ENCODE results near the gene PRRT1B.
A peak's percentile ranks its signal among the peaks of the same experiment; 100 is the strongest.
"Not testable (repeated sequence)": the region's sequence is repeated elsewhere in the genome, so short reads cannot be mapped to it uniquely, and the experiment has no call there.

Gene PRRT1B

DNA sequence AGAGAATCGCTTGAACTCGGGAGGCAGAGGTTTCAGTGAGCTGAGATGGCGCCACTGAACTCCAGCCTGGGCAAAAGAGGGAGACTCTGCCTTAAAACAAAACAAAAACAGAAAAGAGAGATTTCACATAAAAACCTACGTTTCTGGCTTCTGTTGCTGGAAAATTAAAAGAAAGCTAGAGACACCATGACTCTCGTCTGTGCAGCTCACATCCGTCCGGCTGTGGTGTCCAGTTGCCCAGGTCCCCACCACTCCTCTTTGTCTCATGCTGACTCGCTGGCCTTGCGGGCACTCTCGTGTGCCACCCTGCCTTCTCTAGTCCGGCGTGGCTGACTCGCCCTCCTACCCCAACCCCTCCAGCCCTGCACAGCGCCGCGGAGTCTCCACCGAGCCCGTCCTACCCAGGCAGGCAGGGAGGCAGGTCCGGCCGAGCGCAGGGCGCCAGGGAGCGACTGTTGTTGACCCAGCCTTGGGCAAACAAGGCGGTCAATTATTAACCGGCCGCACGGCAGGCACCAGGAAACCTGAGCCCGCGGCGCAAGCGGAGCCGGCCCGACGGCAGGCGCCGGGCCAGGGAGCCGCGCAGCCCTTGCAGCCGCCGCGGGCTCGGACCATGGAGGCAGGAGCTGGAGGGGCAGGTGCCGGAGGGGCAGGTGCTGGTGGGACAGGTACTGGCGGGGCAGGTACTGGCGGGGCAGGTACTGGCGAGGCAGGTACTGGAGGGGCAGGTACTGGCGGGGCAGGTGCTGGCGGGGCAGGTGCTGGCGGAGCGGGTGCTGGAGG is at the start of gene PRRT1B:
Gene PRRT1B, plus strand, starts transcription at position 521 of the 783 bp plus-strand sequence. Its CDS starts 93 bp downstream, at position 614.
- no peak for DNase-seq (ENCODE audit: low read depth in 2 of 2)

GRCh38 chr9:131495785-131496184 is 49.5 kb upstream of the PRRT1B start:
- DNase-seq (ENCODE audit: low read depth in 2 of 2), result no peak

DNA sequence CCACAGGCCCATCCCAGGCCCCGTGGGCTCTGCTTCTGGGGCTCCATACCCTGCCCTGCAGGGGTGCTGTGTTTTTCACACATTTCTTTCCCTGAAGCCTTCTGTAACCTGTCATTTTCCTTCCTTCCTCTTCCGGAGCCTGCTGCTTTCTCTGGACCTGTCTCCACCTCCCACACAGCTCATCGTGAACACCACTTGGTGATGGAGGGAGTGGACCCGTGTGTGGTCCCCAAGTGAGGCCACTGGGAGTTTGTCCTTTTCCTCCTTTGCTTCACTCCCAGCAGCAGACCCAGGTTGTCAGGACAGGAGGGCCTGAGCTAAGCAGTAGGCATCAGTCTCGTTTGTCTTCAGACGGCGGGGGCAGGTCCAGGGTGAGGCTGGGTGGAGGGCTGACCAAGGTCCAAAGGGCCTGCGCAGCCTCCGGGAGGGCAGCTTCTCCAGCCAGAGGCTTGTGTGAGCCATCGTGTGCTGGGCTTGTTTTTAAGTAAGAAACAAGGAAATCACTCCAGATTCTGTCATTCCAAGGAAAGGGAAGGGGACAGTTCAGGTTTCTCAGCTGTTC is 48.4 kb upstream of the PRRT1B start:
- no peak for DNase-seq (ENCODE audit: low read depth in 2 of 2)

- DNase-seq (ENCODE audit: low read depth in 2 of 2), result no peak
These were observed 46.0 kb upstream of the PRRT1B start for GRCh38 chr9:131499254-131499767.

- DNase-seq (ENCODE audit: low read depth in 2 of 2), result peak; percentile 23 to 51
These were observed 44.9 kb upstream of the PRRT1B start for GRCh38 chr9:131500377-131500776.

- peak in 1 of 2 donors; percentile 44 for DNase-seq (ENCODE audit: low read depth in 2 of 2)
These were observed 44.3 kb upstream of the PRRT1B start for GRCh38 chr9:131500939-131501541.

DNA sequence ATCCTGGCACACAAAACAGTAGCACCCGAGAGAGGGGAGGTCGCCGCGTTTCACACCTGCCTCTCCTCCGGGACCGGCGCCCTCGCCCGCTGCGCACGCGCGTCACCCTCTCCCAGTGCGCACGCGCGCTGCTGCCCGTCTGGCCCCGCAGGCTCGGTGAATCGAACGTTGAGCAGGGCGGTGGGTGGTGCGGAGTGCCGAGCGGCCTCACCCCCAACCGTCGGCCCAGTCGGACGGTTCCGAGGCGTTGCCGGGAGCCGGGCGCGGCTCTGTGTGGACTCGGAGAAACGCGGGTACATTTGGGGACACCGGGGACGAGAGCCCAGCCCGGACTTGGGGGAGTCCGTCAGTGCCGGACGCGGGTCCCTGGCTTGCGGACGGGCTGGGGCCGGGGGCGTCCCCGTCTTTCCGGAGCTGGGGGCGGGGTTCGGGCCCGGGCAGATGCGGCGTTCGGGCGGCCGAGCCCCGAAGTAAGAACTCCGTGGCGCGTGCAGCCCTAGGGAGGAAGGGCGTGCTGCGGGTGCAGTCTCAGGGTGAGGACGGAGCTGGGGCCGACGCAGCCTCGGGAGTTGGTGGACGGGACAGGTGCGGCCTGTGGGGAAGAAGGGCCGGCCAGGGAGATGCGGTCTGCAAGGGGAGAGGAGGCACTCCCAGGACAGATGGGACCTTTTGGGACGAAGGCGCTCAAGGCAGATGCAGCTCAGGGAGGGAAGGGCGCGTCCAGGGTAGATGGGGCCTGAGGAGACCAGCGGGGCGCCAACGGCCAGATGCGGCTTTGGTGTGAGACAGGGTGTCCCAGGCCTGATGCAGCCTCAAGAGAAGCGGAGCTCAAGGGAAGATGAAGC is 42.3 kb upstream of the PRRT1B start, which contains the start of gene POMT1:
Gene POMT1, plus strand, starts transcription at position 138 of the 845 bp plus-strand sequence. CDS start 1,301 bp downstream, outside the sequence.
- peak; percentile 84 for DNase-seq (ENCODE audit: low read depth in 2 of 2)

- peak; percentile 27 to 41 for DNase-seq (ENCODE audit: low read depth in 2 of 2)
These were observed 41.5 kb upstream of the PRRT1B start for GRCh38 chr9:131503626-131504465.

DNA sequence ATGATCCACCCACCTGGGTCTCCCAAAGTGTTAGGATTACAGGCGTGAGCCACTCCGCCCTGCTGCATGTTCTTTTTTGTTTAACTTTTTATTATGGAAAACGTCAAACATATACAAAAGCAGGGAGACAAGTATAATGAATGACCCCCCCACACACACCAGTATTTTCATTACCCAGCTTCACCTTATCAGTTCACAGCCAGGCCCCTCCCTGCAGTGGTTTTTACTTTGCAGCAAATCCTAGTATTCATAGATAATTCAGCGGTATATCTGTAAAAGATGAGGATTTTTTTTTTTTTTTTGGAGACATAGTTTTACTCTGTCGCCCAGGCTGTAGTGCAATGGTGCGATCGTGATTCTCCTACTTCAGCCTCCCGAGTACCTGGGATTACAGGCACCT is 40.3 kb upstream of the PRRT1B start:
- no peak for DNase-seq (ENCODE audit: low read depth in 2 of 2)

DNA sequence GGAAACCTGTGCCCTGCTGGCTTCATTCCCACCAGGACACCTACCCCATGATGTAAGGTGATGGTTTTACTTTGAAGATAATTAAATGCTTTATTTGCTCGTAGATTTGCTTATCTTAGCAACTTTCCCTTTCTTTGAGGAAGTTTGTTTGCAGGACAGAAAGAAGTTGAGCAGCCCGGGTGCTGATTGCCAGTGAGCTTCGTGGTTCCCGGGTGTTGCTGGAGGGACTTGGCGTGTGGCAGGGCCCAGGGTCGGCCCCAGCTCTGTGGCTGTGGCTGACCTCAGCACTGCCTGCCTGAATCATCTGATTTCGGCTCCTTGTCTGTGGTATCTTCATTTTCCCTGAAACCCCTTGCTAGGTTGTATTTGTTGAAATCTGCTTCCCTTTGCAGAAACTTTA is 33.9 kb upstream of the PRRT1B start:
- DNase-seq (ENCODE audit: low read depth in 2 of 2), result no peak

DNA sequence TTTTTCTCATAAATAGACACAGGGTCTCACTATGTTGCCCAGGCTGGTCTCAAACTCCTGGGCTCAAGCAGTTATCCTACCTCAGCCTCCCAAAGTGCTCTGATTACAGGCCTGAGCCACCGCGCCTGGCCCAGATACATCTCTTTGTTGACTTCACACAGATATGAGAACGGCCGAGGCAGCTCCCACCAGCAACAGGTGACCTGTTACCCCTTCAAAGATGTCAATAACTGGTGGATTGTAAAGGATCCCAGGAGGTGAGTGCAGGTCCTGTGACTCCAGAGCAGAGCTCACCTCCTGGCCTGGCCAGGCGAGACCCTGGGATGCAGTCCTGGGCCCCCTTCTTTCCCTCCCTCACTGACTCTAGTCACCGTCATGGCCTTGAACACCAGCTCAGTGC is 33.4 kb upstream of the PRRT1B start:
- DNase-seq (ENCODE audit: low read depth in 2 of 2), result no peak

DNA sequence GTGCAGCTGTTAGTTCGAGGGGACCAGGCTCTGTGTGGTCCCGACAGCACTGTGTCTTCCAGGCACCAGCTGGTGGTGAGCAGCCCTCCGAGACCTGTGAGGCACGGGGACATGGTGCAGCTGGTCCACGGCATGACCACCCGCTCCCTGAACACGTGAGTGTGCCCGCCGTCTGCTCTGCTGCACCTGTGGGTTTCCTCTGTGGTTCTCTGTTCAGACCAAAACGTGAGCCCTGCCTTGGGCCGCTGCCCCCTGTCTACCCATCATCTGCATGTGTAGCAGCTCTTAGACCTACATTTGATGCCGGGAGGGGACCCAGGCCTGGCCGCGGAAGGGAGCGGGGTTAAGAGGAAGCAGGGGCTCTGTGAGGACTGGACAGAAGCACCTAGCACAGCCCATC is 32.1 kb upstream of the PRRT1B start:
- DNase-seq (ENCODE audit: low read depth in 2 of 2), result no peak

DNA sequence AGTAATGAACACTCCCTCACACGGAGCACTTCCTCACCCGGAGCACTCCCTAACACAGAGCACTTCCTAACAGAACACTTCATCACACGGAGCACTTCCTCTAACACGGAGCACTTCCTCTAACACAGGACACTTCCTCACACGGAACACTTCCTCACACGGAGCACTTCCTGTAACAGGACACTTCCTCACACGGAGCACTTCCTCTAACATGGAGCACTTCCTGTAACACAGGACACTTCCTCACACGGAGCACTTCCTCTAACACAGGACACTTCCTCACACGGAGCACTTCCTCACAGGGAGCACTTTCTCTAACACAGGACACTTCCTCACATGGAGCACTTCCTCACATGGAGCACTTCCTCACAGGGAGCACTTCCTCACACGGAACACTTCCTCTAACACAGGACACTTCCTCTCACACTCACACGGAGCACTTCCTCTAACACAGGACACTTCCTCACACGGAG is 29.7 kb upstream of the PRRT1B start:
- DNase-seq (ENCODE audit: low read depth in 2 of 2), result not testable (repeated sequence)

GRCh38 chr9:131516100-131516499 is 29.2 kb upstream of the PRRT1B start:
- no peak for DNase-seq (ENCODE audit: low read depth in 2 of 2)

GRCh38 chr9:131516930-131517329 is 28.4 kb upstream of the PRRT1B start:
- DNase-seq (ENCODE audit: low read depth in 2 of 2), result no peak

GRCh38 chr9:131517761-131518190 is 27.5 kb upstream of the PRRT1B start:
- no peak for DNase-seq (ENCODE audit: low read depth in 2 of 2)

- no peak for DNase-seq (ENCODE audit: low read depth in 2 of 2)
These were observed 26.8 kb upstream of the PRRT1B start for GRCh38 chr9:131518553-131518952.

GRCh38 chr9:131520503-131520902 is 24.8 kb upstream of the PRRT1B start:
- no peak for DNase-seq (ENCODE audit: low read depth in 2 of 2)

GRCh38 chr9:131521203-131521602 is 24.1 kb upstream of the PRRT1B start:
- no peak for DNase-seq (ENCODE audit: low read depth in 2 of 2)

DNA sequence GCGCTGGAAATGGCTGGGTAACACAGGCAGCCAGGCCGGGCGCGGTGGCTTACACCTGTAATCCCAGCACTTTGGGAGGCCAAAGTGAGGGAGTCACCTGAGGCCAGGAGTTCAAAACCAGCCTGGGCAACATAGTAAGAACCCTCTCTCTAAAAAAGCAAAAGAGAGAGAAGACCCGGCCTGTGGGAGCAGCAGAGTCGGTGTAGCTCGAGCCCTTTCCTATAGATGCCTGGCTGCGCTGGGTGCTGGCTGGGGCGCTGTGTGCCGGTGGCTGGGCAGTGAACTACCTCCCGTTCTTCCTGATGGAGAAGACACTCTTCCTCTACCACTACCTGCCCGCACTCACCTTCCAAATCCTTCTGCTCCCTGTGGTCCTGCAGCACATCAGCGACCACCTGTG is 23.5 kb upstream of the PRRT1B start:
- DNase-seq (ENCODE audit: low read depth in 2 of 2), result no peak
